ENCODE data around the gene CCDC91. TPM values are rescaled to one million over a fixed set of nuclear protein-coding genes. Genes with fewer than 3 reads are reported as not detected.
"Not testable (repeated sequence)": the region's sequence is repeated elsewhere in the genome, so short reads cannot be mapped to it uniquely, and the experiment has no call there.

The CCDC91 gene
- polyA plus RNA-seq, 1 donor: 20.8 TPM

GRCh38 chr12:28177905-28178304 lies 12.4 kb upstream of the CCDC91 start:
- no peaks in the 10 kb centered on the region for H3K36me3 ChIP-seq (ENCODE audit: control insufficient read depth, insufficient read depth, low read length)
- H3K4me1 ChIP-seq (ENCODE audit: control insufficient read depth, insufficient read depth, low read length): no peaks in the 10 kb centered on the region
- H3K27ac ChIP-seq (ENCODE audit: low read length): no peak overlapping the region
- H3K27me3 ChIP-seq (ENCODE audit: control insufficient read depth, insufficient read depth, low read length): no peaks in the 10 kb centered on the region
- no peak overlapping the region for H3K4me3 ChIP-seq (ENCODE audit: low read length)
- H3K9me3 ChIP-seq (ENCODE audit: control insufficient read depth, low read depth, low read length): no peaks in the 10 kb centered on the region
- no peak for DNase-seq

- no peak overlapping the region for H3K4me3 ChIP-seq (ENCODE audit: low read length)
- no CpG with 5 or more reads among the region's 7 CpGs for WGBS (ENCODE audit: insufficient coverage, low lambda C conversion rate)
- H3K27ac ChIP-seq (ENCODE audit: low read length): no peak overlapping the region
- no peaks in the 10 kb centered on the region for H3K4me1 ChIP-seq (ENCODE audit: control insufficient read depth, insufficient read depth, low read length)
- H3K9me3 ChIP-seq (ENCODE audit: control insufficient read depth, low read depth, low read length): no peaks in the 10 kb centered on the region
- H3K27me3 ChIP-seq (ENCODE audit: control insufficient read depth, insufficient read depth, low read length): no peaks in the 10 kb centered on the region
- H3K36me3 ChIP-seq (ENCODE audit: control insufficient read depth, insufficient read depth, low read length): no peaks in the 10 kb centered on the region
- no peak for DNase-seq
Observed at GRCh38 chr12:28178775-28179174, 11.5 kb upstream of the CCDC91 start.

- H3K27me3 ChIP-seq (ENCODE audit: control insufficient read depth, insufficient read depth, low read length): no peaks in the 10 kb centered on the region
- no peaks in the 10 kb centered on the region for H3K9me3 ChIP-seq (ENCODE audit: control insufficient read depth, low read depth, low read length)
- H3K4me3 ChIP-seq (ENCODE audit: low read length): no peak overlapping the region
- no peak overlapping the region for H3K27ac ChIP-seq (ENCODE audit: low read length)
- WGBS (ENCODE audit: insufficient coverage, low lambda C conversion rate): 86% methylated on average over 1 of the region's 3 CpGs
- H3K4me1 ChIP-seq (ENCODE audit: control insufficient read depth, insufficient read depth, low read length): no peaks in the 10 kb centered on the region
- DNase-seq: no peak
- no peaks in the 10 kb centered on the region for H3K36me3 ChIP-seq (ENCODE audit: control insufficient read depth, insufficient read depth, low read length)
Observed at GRCh38 chr12:28180786-28181185, 9.5 kb upstream of the CCDC91 start.

GRCh38 chr12:28184375-28184774 lies 5.9 kb upstream of the CCDC91 start:
- no CpG with 5 or more reads among the region's 1 CpG for WGBS (ENCODE audit: insufficient coverage, low lambda C conversion rate)
- DNase-seq: no peak

GRCh38 chr12:28186500-28186899 lies 3.8 kb upstream of the CCDC91 start:
- no peaks in the 10 kb centered on the region for H3K27me3 ChIP-seq (ENCODE audit: control insufficient read depth, insufficient read depth, low read length)
- WGBS (ENCODE audit: insufficient coverage, low lambda C conversion rate): no CpG with 5 or more reads among the region's 2 CpGs
- peak; percentile 4 to 51 for DNase-seq
- no peak overlapping the region for H3K4me3 ChIP-seq (ENCODE audit: low read length)
- no peak overlapping the region for H3K27ac ChIP-seq (ENCODE audit: low read length)
- no peaks in the 10 kb centered on the region for H3K36me3 ChIP-seq (ENCODE audit: control insufficient read depth, insufficient read depth, low read length)
- peaks cover 3% of the 10 kb centered on the region for H3K4me1 ChIP-seq (ENCODE audit: control insufficient read depth, insufficient read depth, low read length)
- H3K9me3 ChIP-seq (ENCODE audit: control insufficient read depth, low read depth, low read length): no peaks in the 10 kb centered on the region

More at GRCh38 chr12:28184375-28184774, 5.9 kb upstream of the CCDC91 start:
- H3K36me3 ChIP-seq (ENCODE audit: control insufficient read depth, insufficient read depth, low read length): no peaks in the 10 kb centered on the region
- H3K4me1 ChIP-seq (ENCODE audit: control insufficient read depth, insufficient read depth, low read length): no peaks in the 10 kb centered on the region
- H3K27me3 ChIP-seq (ENCODE audit: control insufficient read depth, insufficient read depth, low read length): no peaks in the 10 kb centered on the region
- no peaks in the 10 kb centered on the region for H3K9me3 ChIP-seq (ENCODE audit: control insufficient read depth, low read depth, low read length)
- H3K27ac ChIP-seq (ENCODE audit: low read length): no peak overlapping the region
- no peak overlapping the region for H3K4me3 ChIP-seq (ENCODE audit: low read length)

- H3K9me3 ChIP-seq (ENCODE audit: control insufficient read depth, low read depth, low read length): no peaks in the 10 kb centered on the region
- WGBS (ENCODE audit: insufficient coverage, low lambda C conversion rate): no CpG with 5 or more reads among the region's 9 CpGs
- H3K4me1 ChIP-seq (ENCODE audit: control insufficient read depth, insufficient read depth, low read length): peaks cover 3% of the 10 kb centered on the region
- DNase-seq: no peak
- no peaks in the 10 kb centered on the region for H3K27me3 ChIP-seq (ENCODE audit: control insufficient read depth, insufficient read depth, low read length)
- H3K27ac ChIP-seq (ENCODE audit: low read length): peak overlapping the region; percentile 95
- no peaks in the 10 kb centered on the region for H3K36me3 ChIP-seq (ENCODE audit: control insufficient read depth, insufficient read depth, low read length)
- H3K4me3 ChIP-seq (ENCODE audit: low read length): peak overlapping the region; percentile 95
Observed at GRCh38 chr12:28189784-28190320, 404 bp upstream of the CCDC91 start.

- DNase-seq: peak; percentile 3 to 48
- peak overlapping the region; percentile 95 for H3K4me3 ChIP-seq (ENCODE audit: low read length)
- no peaks in the 10 kb centered on the region for H3K27me3 ChIP-seq (ENCODE audit: control insufficient read depth, insufficient read depth, low read length)
- 10% methylated on average over 5 of the region's 18 CpGs for WGBS (ENCODE audit: insufficient coverage, low lambda C conversion rate)
- H3K9me3 ChIP-seq (ENCODE audit: control insufficient read depth, low read depth, low read length): no peaks in the 10 kb centered on the region
- no peaks in the 10 kb centered on the region for H3K36me3 ChIP-seq (ENCODE audit: control insufficient read depth, insufficient read depth, low read length)
- peaks cover 3% of the 10 kb centered on the region for H3K4me1 ChIP-seq (ENCODE audit: control insufficient read depth, insufficient read depth, low read length)
- H3K27ac ChIP-seq (ENCODE audit: low read length): peak overlapping the region; percentile 95
Observed at GRCh38 chr12:28191051-28192048, 1.1 kb downstream of the CCDC91 start.

GRCh38 chr12:28192125-28192524 lies 1.9 kb downstream of the CCDC91 start:
- H3K27ac ChIP-seq (ENCODE audit: low read length): no peak overlapping the region
- H3K4me1 ChIP-seq (ENCODE audit: control insufficient read depth, insufficient read depth, low read length): peaks cover 3% of the 10 kb centered on the region
- H3K4me3 ChIP-seq (ENCODE audit: low read length): no peak overlapping the region
- no peak for DNase-seq
- H3K27me3 ChIP-seq (ENCODE audit: control insufficient read depth, insufficient read depth, low read length): no peaks in the 10 kb centered on the region
- 70% methylated on average over 2 of the region's 2 CpGs for whole genome bisulfite sequencing (ENCODE audit: insufficient coverage, low lambda C conversion rate)
- no peaks in the 10 kb centered on the region for H3K9me3 ChIP-seq (ENCODE audit: control insufficient read depth, low read depth, low read length)
- H3K36me3 ChIP-seq (ENCODE audit: control insufficient read depth, insufficient read depth, low read length): no peaks in the 10 kb centered on the region

- 97% methylated on average over 6 of the region's 12 CpGs for WGBS (ENCODE audit: insufficient coverage, low lambda C conversion rate)
- H3K27ac ChIP-seq (ENCODE audit: low read length); H3K27me3 ChIP-seq (ENCODE audit: control insufficient read depth, insufficient read depth, low read length); DNase-seq; H3K4me3 ChIP-seq (ENCODE audit: low read length); H3K9me3 ChIP-seq (ENCODE audit: control insufficient read depth, low read depth, low read length); H3K4me1 ChIP-seq (ENCODE audit: control insufficient read depth, insufficient read depth, low read length); H3K36me3 ChIP-seq (ENCODE audit: control insufficient read depth, insufficient read depth, low read length): not testable (repeated sequence)
Observed at GRCh38 chr12:28194621-28195020, 4.4 kb downstream of the CCDC91 start.

- WGBS (ENCODE audit: insufficient coverage, low lambda C conversion rate): no CpG with 5 or more reads among the region's 30 CpGs
- H3K4me3 ChIP-seq (ENCODE audit: low read length); DNase-seq; H3K27me3 ChIP-seq (ENCODE audit: control insufficient read depth, insufficient read depth, low read length); H3K36me3 ChIP-seq (ENCODE audit: control insufficient read depth, insufficient read depth, low read length); H3K4me1 ChIP-seq (ENCODE audit: control insufficient read depth, insufficient read depth, low read length); H3K27ac ChIP-seq (ENCODE audit: low read length): not testable (repeated sequence)
- peaks cover 15% of the 10 kb centered on the region for H3K9me3 ChIP-seq (ENCODE audit: control insufficient read depth, low read depth, low read length)
Observed at GRCh38 chr12:28201136-28201535, 10.9 kb downstream of the CCDC91 start.
